GM12865 (cell line): ENCODE results near the gene HDHD3.

Source experiments
- DNase-seq: peaks from one replicate; pipeline ENCODE4 v3.0.0; 2010; ENCODE audit warnings: low read depth
- H3K4me3 ChIP-seq: 2 replicates; pipeline ENCODE4 v1.5.1; 2011; ENCODE audit warnings: mild to moderate bottlenecking, low read depth, low read length, control low read depth
- TF ChIP-seq, protein P1 (sequence below): IDR thresholded peaks from 2 replicates; pipeline ENCODE4 v1.5.1; 2011; ENCODE audit warnings: low read length, control low read depth, low read depth, inconsistent platforms; ENCODE audit not compliant: insufficient read depth; ENCODE audit errors: missing control alignments

HDHD3 gene

DNA sequence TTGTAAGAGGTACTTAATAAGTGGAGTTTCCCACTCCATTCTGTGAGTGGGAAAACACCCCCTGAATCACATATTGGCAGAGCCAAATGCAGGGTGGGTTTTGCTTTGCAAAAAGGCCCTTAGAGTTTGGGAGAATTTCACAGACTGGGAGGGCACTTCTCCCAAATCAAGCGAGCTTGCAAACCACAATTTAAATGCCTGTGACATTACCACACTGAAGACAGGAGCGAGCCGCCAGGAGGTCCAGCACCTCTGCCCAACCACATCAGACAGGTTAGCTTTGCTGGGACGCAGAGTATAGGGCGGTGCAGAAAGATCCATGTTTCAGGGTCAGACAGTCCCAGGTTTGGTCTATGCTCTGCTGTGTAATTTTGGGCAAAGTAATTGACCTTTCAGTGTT, 22.0 kb upstream of the HDHD3 start:
- no peak overlapping the region for H3K4me3 ChIP-seq

DNA sequence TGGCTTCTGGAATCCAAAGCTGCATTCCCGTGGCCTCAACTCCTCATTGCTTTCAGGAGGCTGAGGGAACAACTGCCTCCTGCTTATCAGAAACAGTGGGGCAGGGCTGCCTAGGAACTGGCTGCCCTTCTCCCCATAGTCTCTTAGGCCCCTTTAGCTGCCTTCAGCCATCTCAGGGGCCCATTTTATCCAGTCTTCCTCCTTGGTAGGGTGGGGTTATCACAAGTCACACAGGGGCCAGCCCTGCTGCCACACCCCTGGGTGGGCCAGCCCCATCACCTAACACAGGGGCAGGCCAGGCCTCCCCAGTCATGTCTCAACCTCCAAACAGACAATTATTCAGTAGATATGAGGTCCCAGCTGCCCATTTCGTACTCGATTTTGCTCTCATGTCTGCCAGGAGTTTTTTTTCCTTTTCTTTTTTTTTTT, 20.4 kb upstream of the HDHD3 start:
- no peak overlapping the region for H3K4me3 ChIP-seq
- TF ChIP-seq, protein P1, sequence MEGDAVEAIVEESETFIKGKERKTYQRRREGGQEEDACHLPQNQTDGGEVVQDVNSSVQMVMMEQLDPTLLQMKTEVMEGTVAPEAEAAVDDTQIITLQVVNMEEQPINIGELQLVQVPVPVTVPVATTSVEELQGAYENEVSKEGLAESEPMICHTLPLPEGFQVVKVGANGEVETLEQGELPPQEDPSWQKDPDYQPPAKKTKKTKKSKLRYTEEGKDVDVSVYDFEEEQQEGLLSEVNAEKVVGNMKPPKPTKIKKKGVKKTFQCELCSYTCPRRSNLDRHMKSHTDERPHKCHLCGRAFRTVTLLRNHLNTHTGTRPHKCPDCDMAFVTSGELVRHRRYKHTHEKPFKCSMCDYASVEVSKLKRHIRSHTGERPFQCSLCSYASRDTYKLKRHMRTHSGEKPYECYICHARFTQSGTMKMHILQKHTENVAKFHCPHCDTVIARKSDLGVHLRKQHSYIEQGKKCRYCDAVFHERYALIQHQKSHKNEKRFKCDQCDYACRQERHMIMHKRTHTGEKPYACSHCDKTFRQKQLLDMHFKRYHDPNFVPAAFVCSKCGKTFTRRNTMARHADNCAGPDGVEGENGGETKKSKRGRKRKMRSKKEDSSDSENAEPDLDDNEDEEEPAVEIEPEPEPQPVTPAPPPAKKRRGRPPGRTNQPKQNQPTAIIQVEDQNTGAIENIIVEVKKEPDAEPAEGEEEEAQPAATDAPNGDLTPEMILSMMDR: no peak
- DNase-seq: no peak

More for the DNA sequence above, 22.0 kb upstream of the HDHD3 start:
- TF ChIP-seq, protein P1: no peak
- DNase-seq: no peak

DNA sequence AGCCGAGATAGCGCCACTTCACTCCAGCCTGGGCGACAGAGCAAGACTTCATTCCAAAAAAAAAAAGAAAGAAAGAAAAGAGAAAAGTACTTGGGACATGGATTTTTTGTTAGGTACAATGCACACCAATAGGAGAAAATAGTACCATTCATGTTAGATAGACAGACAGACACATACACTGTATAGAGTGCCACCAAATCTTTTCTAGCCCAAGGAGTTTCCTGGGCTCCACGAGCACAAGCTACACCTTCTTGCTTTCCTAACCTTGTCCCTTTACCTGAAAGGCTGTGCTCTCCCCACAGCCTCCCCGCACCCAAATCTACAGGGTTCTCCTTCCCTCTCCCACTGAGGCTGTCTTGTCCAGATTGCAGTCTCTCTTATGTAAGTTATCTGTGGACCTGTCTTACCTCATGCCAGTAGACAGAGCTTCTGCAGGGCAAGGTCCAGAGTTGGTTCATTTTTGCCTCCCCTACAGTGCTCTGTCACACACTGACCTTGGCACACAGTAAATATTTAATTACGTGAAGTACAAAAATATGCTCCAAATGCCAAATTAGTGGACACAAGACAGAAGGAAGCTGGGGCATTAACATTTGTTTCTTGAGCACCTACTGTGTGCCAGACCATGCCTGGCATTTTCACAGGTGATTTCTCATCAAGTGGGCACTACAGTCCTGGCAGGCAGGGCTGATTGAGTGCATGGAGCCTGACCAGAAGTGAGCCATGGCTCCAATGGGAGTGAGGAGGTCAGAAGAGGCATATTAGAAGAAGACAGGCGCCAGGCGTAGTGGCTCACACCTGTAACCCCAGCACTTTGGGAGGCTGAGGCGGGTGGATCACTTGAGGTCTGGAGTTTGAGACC, 18.4 kb upstream of the HDHD3 start:
- DNase-seq: no peak
- TF ChIP-seq, protein P1: no peak
- no peak overlapping the region for H3K4me3 ChIP-seq

DNA sequence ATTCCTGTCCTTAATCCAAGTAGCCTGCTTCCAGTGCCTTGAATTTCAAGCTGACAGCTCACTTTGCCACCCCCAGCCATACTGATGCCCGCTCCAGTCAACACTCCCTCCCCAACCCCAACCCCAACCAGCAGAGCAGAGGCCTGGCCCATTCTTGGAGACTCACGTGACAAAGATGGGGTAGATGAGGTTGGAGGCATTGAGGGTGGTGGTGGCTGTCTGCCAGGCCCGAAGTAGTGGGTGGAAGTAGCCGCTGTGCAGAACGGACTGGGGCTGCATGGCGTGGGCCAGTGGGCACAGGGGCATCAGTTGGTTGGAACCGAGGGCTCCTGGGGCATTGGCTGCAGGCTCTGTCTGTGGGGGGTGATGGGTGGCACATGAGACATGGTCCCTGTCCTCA, 16.5 kb upstream of the HDHD3 start:
- TF ChIP-seq, protein P1: no peak
- no peak overlapping the region for H3K4me3 ChIP-seq
- no peak for DNase-seq

DNA sequence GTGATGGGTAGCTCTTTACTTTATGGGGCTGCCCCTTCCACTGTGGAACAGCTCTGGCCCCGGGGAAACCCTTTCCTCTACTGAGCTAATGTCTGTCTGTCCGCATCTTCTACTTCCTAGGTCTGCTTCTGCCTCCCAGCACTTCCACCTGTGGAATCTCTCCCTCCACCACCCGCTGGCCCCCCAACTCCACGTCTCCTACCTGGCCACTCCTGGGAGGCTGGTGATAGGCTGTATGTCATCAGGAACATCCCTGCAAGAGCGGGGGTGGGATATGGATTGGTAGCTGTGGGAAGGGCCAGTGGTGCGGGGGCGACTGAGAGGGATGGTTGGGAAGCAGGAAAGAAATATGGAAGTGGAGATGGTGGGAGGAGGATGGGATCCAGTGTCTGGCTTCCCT, 15.1 kb upstream of the HDHD3 start:
- TF ChIP-seq, protein P1: no peak
- no peak overlapping the region for H3K4me3 ChIP-seq
- no peak for DNase-seq

DNA sequence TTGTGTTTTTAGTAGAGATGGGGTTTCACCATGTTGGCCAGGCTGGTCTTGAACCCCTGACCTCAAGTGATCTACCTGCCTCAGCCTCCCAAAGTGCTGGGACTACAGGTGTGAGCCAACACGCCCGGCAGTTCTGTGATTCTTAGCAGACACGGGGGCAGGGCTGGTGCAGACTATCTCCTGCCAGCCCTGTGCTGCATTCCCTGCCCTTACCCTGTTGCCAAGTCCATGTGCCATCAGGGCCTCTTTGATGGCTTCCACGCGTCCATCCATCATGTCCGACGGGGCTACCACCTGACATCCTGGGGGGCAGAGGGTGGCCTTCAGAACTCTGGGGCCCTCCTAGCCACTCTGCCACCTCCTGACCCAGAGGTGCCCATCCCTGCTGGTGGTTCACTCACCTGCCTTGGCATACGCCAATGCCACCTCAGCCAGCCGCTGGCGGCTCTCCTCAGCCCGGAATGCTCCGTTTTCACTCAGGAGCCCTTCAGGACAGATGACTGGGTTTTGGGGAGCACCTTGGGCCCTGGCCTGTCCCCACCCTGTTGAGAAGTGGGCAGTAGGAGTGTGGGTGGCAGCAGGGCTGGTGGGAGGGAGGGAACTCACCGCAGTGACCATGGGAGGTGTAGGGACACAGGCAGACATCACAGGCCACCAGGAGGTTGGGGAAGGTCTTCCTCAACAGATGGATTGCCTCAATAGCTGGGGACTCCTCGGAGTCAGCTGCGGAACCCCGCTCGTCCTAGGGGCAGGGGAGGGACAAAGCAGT, 13.6 kb upstream of the HDHD3 start:
- no peak overlapping the region for H3K4me3 ChIP-seq
- TF ChIP-seq, protein P1: no peak
- DNase-seq: no peak
